GM12878 (cell line): ENCODE measurements around the gene SETD2. TPM values are rescaled to one million over a fixed set of nuclear protein-coding genes. Genes with fewer than 3 reads are reported as not detected.

Experiments used
- ATAC-seq: fragments of 200-7000 bp; cut with Tn5 transposase; 3 replicates; pipeline ENCODE4 v1.9.1; 2020; ENCODE audit warnings: mild to moderate bottlenecking, moderate library complexity
- BruUV-seq: library from RNA; stranded (reverse); fragments of 400-500 nt; replicated peaks from 2 replicates; lab custom pipeline; 2021; lab: Mats Ljungman, UMichigan
- CTCF ChIA-PET: fragments of 300-600 bp; sonication (Branson Sonifier 250); formaldehyde crosslinking; extraction: SDS; loops from one replicate; lab custom pipeline; 2021; ENCODE audit warnings: inconsistent platforms; lab: Yijun Ruan, JAX
- POLR2A ChIA-PET: fragments of 350-600 bp; formaldehyde crosslinking; extraction: SDS; loops from one replicate; lab custom pipeline; 2021; ENCODE audit warnings: inconsistent platforms; lab: Charles Lee
- RAD21 ChIA-PET: fragments of 300-600 bp; sonication (Branson Sonifier 250); formaldehyde crosslinking; loops from one replicate; lab custom pipeline; 2023; ENCODE audit warnings: antibody characterized with exemption; ENCODE audit not compliant: unreplicated experiment; lab: Charles Lee
- SMC1A ChIA-PET: fragments of 300-600 bp; sonication (Branson Sonifier 250); formaldehyde crosslinking; loops from one replicate; lab custom pipeline; 2023; ENCODE audit not compliant: unreplicated experiment, uncharacterized antibody; lab: Charles Lee
- DNase-seq: peaks from one replicate; pipeline ENCODE4 v3.0.0-alpha.2; 2011; ENCODE audit warnings: low read depth, low spot score
- FAIRE-seq: peaks from 3 replicates; lab custom pipeline; 2011; peaks lifted over from hg19 to GRCh38; lab: Jason Lieb, UNC
- H2AFZ ChIP-seq: 2 replicates; pipeline ENCODE4 v1.6.0; 2011; ENCODE audit warnings: low read depth, low read length, control low read depth; ENCODE audit not compliant: control insufficient read depth
- H3K27ac ChIP-seq: 2 replicates; pipeline ENCODE4 v1.5.1; 2011; ENCODE audit warnings: control low read depth; ENCODE audit not compliant: control insufficient read depth, insufficient read depth
- H3K27me3 ChIP-seq, 2 experiments: replicated peaks in 1 of 2; 2 replicates each; pipeline versions ENCODE4 v1.6.0 to v1.6.1; 2011; ENCODE audit warnings: low read length in 1 of 2; ENCODE audit not compliant: control insufficient read depth in 2 of 2, insufficient read depth in 2 of 2
- H3K36me3 ChIP-seq, 2 experiments: 2 replicates each; pipeline ENCODE4 v1.5.1; 2011; ENCODE audit warnings: low read length in 1 of 2; ENCODE audit not compliant: control insufficient read depth in 2 of 2, insufficient read depth in 2 of 2
- H3K4me1 ChIP-seq: 2 replicates; pipeline ENCODE4 v1.6.1; 2011; ENCODE audit warnings: mild to moderate bottlenecking, low read length, moderate library complexity, mixed read lengths; ENCODE audit not compliant: control insufficient read depth, insufficient read depth
- H3K4me2 ChIP-seq: 2 replicates; pipeline ENCODE4 v1.6.0; 2011; ENCODE audit warnings: control low read depth; ENCODE audit not compliant: control insufficient read depth, insufficient read depth
- H3K4me3 ChIP-seq: fragments of 200-600 bp; sonication (generic); 2 replicates; pipeline ENCODE4 v1.5.1; 2016
- H3K79me2 ChIP-seq: 2 replicates; pipeline ENCODE4 v1.6.0; 2011; ENCODE audit warnings: low read length; ENCODE audit not compliant: control insufficient read depth, insufficient read depth
- H3K9ac ChIP-seq: 2 replicates; pipeline ENCODE4 v1.8.0; 2011; ENCODE audit warnings: low read length, control low read depth, mixed read lengths; ENCODE audit not compliant: control insufficient read depth, insufficient read depth
- H3K9me3 ChIP-seq: replicated peaks from 3 replicates; pipeline ENCODE4 v1.5.1; 2011; ENCODE audit warnings: mild to moderate bottlenecking, low read length; ENCODE audit not compliant: control insufficient read depth, insufficient read depth
- H4K20me1 ChIP-seq: 2 replicates; pipeline ENCODE4 v1.6.0; 2011; ENCODE audit not compliant: control insufficient read depth, insufficient read depth
- BCL11A ChIP-seq: IDR thresholded peaks from 2 replicates; pipeline ENCODE4 v1.6.1; 2011; ENCODE audit warnings: low read depth, low read length
- CBX5 ChIP-seq: sonication (generic); IDR thresholded peaks from 2 replicates; pipeline ENCODE4 v1.6.1; 2016; ENCODE audit warnings: low read depth, moderate library complexity, mild to moderate bottlenecking, inconsistent platforms
- POLR2A ChIP-seq: IDR thresholded peaks from 2 replicates; pipeline ENCODE4 v1.6.1; 2011; ENCODE audit warnings: low read depth, mild to moderate bottlenecking, low read length
- RUNX3 ChIP-seq: IDR thresholded peaks from 2 replicates; pipeline ENCODE4 v1.6.1; 2012; ENCODE audit warnings: low read length, inconsistent platforms
- YY1 ChIP-seq: IDR thresholded peaks from 2 replicates; pipeline ENCODE4 v1.6.1; 2011; ENCODE audit warnings: low read depth, mild to moderate bottlenecking, low read length
- WGBS: methylation state at CpG from one replicate; pipeline ENCODE4 v1.1.6; 2016; ENCODE audit warnings: low lambda C conversion rate; ENCODE audit not compliant: insufficient replicate concordance, insufficient coverage; ENCODE audit errors: missing lambda C conversion rate; 5-methylcytosine and 5-hydroxymethylcytosine counted together
- in situ Hi-C: fragments of 300-500 bp; cut with MboI; formaldehyde crosslinking; loops from 9 replicates; pipeline ENCODE4 v1.14.3; 2018; ENCODE audit warnings: mixed read lengths
- intact Hi-C: fragments of 100-400 bp; cut with micrococcal nuclease; formaldehyde crosslinking; loops from one replicate; pipeline ENCODE4 v1.14.2; 2022; ENCODE audit not compliant: unreplicated experiment
- polyA plus RNA-seq, 11 experiments: library from polyadenylated mRNA; depleted of rRNA in 4 of 11; unstranded in 6 of 11; stranded (reverse) in 5 of 11; fragments of >200 nt; fragmentation: Nextera tagmentation in 4 of 11; fragmentation: Illumina TruSeq in 1 of 11; extraction: Ambion mirVana in 4 of 11; extraction: Trizol in 1 of 11; gene quantifications; 1 replicate in 1 of 11; 2 replicates in 10 of 11; pipeline versions ENCODE4 v1.2.1 to v1.2.3, GENCODE V29; 2011 to 2016; ENCODE audit warnings: inconsistent platforms in 2 of 11, missing spikeins in 2 of 11, low read depth in 1 of 11
- total RNA-seq, 4 experiments: library from RNA; depleted of rRNA in 3 of 4; stranded (reverse); fragments of >200 nt in 3 of 4; fragmentation: Illumina TruSeq in 1 of 4; extraction: Trizol in 1 of 4; gene quantifications; 2 replicates each; pipeline versions ENCODE4 v1.2.1 to v1.2.3, GENCODE V29; 2013 to 2021
- TF ChIP-seq, protein P1 (sequence below): IDR thresholded peaks from 2 replicates; pipeline ENCODE4 v1.6.1; 2011; ENCODE audit warnings: borderline replicate concordance, low read depth, mild to moderate bottlenecking, moderate library complexity, low read length; ENCODE audit not compliant: insufficient read depth, poor library complexity, severe bottlenecking
- TF ChIP-seq, protein P2 (sequence below): IDR thresholded peaks from 2 replicates; pipeline ENCODE4 v1.6.1; 2012; ENCODE audit warnings: improper control_type of control experiment, low read depth, low read length; ENCODE audit not compliant: insufficient replicate concordance

The SETD2 gene
- total and polyA plus RNA-seq, 10 of the 15 experiments (the other 5 are each of a cell fraction or from before 2014, with no cell fraction given) = 8.4 to 44.9 (median 24.5) TPM

DNA sequence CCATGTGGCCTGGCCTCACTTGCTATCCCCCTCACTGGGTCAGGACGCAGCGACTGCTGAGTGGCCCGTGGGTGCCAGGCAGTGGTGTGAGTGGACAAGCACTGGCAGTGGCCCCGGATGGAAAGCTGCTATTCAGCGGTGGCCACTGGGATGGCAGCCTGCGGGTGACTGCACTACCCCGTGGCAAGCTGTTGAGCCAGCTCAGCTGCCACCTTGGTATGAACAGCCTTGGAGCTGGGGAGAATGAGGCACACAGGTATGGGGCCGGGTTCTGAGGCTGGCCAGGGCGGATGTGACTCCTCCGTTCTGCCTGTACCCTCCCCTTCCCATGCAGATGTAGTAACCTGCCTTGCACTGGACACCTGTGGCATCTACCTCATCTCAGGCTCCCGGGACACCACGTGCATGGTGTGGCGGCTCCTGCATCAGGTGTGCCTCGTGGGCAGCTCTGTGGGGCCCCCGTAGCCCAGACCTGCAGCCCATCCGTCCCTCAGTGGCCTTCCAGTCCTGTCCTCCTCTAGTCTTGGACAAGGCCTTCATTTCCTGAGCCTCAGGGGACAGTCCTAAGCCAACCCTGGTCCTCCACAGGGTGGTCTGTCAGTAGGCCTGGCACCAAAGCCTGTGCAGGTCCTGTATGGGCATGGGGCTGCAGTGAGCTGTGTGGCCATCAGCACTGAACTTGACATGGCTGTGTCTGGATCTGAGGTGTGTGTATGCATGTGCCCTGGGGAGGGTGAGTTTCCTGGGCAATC lies 156.3 kb downstream of the SETD2 start:
- BruUV-seq = no TSS peak
- H3K27me3 ChIP-seq = no peaks in the 10 kb centered on the region
- H3K9me3 ChIP-seq = no peaks in the 10 kb centered on the region
- H3K79me2 ChIP-seq = no peaks in the 10 kb centered on the region
- no peak overlapping the region for H3K4me3 ChIP-seq
- peaks cover 15 to 37% of the 10 kb centered on the region in 2 experiments; a peak in 3 of 4 replicates for H3K36me3 ChIP-seq
- in situ Hi-C loops = no loop called here
- H3K27ac ChIP-seq = no peak overlapping the region
- peaks cover 5% of the 10 kb centered on the region; the same call in 1 of the 2 replicates for H3K4me1 ChIP-seq
- DNase-seq = no peak
- ATAC-seq = no peak
- H2AFZ ChIP-seq = no peak overlapping the region
- intact Hi-C loops = loop anchor here (2.0 kb wide), 1 partner anchor 213 kb away; no protein-coding TSS in a partner anchor
- H3K4me2 ChIP-seq = no peak overlapping the region
- no peak for FAIRE-seq
- POLR2A ChIA-PET = interaction anchor here (0.7 kb wide), 1 partner anchor 31 kb away, joined by 3 read pairs; the partner anchor contains the start of gene CCDC12
- RAD21 ChIA-PET = no interaction called here
- no peaks in the 10 kb centered on the region for H4K20me1 ChIP-seq
- CTCF ChIA-PET = interaction anchor here (0.7 kb wide), 1 partner anchor 98 kb away, joined by 3 read pairs; no protein-coding TSS in a partner anchor
- TF ChIP-seq RUNX3 (no peak), POLR2A (peak; percentile 23; the same call in 1 of the 2 replicates)
- TF ChIP-seq, protein P1, sequence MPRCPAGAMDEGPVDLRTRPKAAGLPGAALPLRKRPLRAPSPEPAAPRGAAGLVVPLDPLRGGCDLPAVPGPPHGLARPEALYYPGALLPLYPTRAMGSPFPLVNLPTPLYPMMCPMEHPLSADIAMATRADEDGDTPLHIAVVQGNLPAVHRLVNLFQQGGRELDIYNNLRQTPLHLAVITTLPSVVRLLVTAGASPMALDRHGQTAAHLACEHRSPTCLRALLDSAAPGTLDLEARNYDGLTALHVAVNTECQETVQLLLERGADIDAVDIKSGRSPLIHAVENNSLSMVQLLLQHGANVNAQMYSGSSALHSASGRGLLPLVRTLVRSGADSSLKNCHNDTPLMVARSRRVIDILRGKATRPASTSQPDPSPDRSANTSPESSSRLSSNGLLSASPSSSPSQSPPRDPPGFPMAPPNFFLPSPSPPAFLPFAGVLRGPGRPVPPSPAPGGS = peak; percentile 14
- H3K9ac ChIP-seq = no peak overlapping the region
- SMC1A ChIA-PET = no interaction called here
- WGBS = 95% methylated on average over 16 of the region's 16 CpGs

DNA sequence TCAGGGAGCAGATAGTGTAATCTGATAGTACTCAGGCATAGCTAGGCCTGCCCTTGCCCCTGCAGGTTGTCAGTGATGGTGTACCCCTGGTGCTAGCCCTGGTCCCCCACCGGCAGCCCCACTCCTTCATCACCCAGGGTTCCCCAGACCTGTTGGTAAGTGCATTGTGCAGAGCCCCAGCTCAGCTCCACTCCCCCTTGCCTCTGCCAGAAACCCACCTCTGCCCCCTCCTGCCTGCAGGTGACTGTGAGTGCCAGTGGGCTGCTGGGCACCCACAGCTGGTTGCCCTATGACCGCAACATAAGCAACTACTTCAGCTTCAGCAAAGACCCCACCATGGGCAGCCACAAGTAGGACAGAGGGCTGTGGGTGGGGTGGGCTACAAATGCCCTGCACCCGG lies 156.9 kb downstream of the SETD2 start:
- H3K36me3 ChIP-seq = peaks cover 15 to 42% of the 10 kb centered on the region in 2 experiments; a peak in 3 of 4 replicates
- ChIA-PET RAD21 (no interaction called here), CTCF (interaction anchor here (0.7 kb wide), 1 partner anchor 97 kb away, joined by 3 read pairs; no protein-coding TSS in a partner anchor), SMC1A (interaction anchor here (1.0 kb wide), 1 partner anchor 14 kb away, joined by 3 read pairs; no protein-coding TSS in a partner anchor), POLR2A (interaction anchor here (0.7 kb wide), 1 partner anchor 31 kb away, joined by 3 read pairs; the partner anchor contains the start of gene CCDC12)
- no peak overlapping the region for H3K4me3 ChIP-seq
- WGBS = 72% methylated on average over 3 of the region's 3 CpGs
- BruUV-seq = no TSS peak
- no peak overlapping the region for H2AFZ ChIP-seq
- no peak for ATAC-seq
- no peak overlapping the region for H3K4me2 ChIP-seq
- in situ Hi-C loops = no loop called here
- no peaks in the 10 kb centered on the region for H3K9me3 ChIP-seq
- no peak for FAIRE-seq
- H3K27ac ChIP-seq = no peak overlapping the region
- intact Hi-C loops = no loop called here
- peaks cover 5% of the 10 kb centered on the region; the same call in 1 of the 2 replicates for H3K4me1 ChIP-seq
- H4K20me1 ChIP-seq = no peaks in the 10 kb centered on the region
- no peak overlapping the region for H3K9ac ChIP-seq
- H3K79me2 ChIP-seq = no peaks in the 10 kb centered on the region
- no peaks in the 10 kb centered on the region for H3K27me3 ChIP-seq
- DNase-seq = no peak
- TF ChIP-seq YY1 (no peak), BCL11A (no peak), CBX5 (no peak)
- TF ChIP-seq, protein P2, sequence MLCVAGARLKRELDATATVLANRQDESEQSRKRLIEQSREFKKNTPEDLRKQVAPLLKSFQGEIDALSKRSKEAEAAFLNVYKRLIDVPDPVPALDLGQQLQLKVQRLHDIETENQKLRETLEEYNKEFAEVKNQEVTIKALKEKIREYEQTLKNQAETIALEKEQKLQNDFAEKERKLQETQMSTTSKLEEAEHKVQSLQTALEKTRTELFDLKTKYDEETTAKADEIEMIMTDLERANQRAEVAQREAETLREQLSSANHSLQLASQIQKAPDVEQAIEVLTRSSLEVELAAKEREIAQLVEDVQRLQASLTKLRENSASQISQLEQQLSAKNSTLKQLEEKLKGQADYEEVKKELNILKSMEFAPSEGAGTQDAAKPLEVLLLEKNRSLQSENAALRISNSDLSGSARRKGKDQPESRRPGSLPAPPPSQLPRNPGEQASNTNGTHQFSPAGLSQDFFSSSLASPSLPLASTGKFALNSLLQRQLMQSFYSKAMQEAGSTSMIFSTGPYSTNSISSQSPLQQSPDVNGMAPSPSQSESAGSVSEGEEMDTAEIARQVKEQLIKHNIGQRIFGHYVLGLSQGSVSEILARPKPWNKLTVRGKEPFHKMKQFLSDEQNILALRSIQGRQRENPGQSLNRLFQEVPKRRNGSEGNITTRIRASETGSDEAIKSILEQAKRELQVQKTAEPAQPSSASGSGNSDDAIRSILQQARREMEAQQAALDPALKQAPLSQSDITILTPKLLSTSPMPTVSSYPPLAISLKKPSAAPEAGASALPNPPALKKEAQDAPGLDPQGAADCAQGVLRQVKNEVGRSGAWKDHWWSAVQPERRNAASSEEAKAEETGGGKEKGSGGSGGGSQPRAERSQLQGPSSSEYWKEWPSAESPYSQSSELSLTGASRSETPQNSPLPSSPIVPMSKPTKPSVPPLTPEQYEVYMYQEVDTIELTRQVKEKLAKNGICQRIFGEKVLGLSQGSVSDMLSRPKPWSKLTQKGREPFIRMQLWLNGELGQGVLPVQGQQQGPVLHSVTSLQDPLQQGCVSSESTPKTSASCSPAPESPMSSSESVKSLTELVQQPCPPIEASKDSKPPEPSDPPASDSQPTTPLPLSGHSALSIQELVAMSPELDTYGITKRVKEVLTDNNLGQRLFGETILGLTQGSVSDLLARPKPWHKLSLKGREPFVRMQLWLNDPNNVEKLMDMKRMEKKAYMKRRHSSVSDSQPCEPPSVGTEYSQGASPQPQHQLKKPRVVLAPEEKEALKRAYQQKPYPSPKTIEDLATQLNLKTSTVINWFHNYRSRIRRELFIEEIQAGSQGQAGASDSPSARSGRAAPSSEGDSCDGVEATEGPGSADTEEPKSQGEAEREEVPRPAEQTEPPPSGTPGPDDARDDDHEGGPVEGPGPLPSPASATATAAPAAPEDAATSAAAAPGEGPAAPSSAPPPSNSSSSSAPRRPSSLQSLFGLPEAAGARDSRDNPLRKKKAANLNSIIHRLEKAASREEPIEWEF = no peak
